GM23338 (cell line): Measurements from ENCODE around the gene MTHFS. TPM values are rescaled to one million over a fixed set of nuclear protein-coding genes. Genes with fewer than 3 reads are reported as not detected.

Source experiments
- ATAC-seq: fragments of 200-7000 bp; cut with Tn5 transposase; 3 replicates; pipeline ENCODE4 v1.9.1; 2020
- DNase-seq: peaks from one replicate; pipeline ENCODE4 v3.0.0-alpha.2; 2015; ENCODE audit warnings: low spot score
- H2AFZ ChIP-seq: fragments of 200-600 bp; sonication (generic); 2 replicates; pipeline ENCODE4 v1.8.0; 2016; ENCODE audit warnings: antibody characterized with exemption, mild to moderate bottlenecking, moderate library complexity
- H3F3A ChIP-seq: fragments of 200-600 bp; sonication (generic); replicated peaks from 2 replicates; pipeline ENCODE4 v1.8.0; 2017; ENCODE audit warnings: antibody characterized with exemption, mixed run types, low read depth
- H3K27ac ChIP-seq: fragments of 200-600 bp; sonication (generic); 2 replicates; pipeline ENCODE4 v1.6.1; 2016; ENCODE audit warnings: low read depth
- H3K27me3 ChIP-seq: fragments of 200-600 bp; sonication (generic); 2 replicates; pipeline ENCODE4 v1.8.0; 2016; ENCODE audit warnings: mild to moderate bottlenecking, mixed run types, moderate library complexity; ENCODE audit not compliant: insufficient read depth
- H3K36me3 ChIP-seq: fragments of 200-600 bp; sonication (generic); 2 replicates; pipeline ENCODE4 v1.8.0; 2016; ENCODE audit warnings: mild to moderate bottlenecking; ENCODE audit not compliant: insufficient read depth
- H3K4me1 ChIP-seq: fragments of 200-600 bp; sonication (generic); 2 replicates; pipeline ENCODE4 v1.8.0; 2016; ENCODE audit warnings: mild to moderate bottlenecking, moderate library complexity; ENCODE audit not compliant: insufficient read depth
- H3K4me2 ChIP-seq: fragments of 200-600 bp; sonication (generic); 2 replicates; pipeline ENCODE4 v1.7.1; 2017; ENCODE audit warnings: mixed run types
- H3K4me3 ChIP-seq: fragments of 200-600 bp; sonication (generic); 2 replicates; pipeline ENCODE4 v1.6.1; 2016; ENCODE audit warnings: mixed run types
- H3K79me2 ChIP-seq: fragments of 200-600 bp; sonication (generic); replicated peaks from 2 replicates; pipeline ENCODE4 v1.8.0; 2017; ENCODE audit warnings: mild to moderate bottlenecking; ENCODE audit not compliant: insufficient read depth
- H3K9me2 ChIP-seq: fragments of 200-600 bp; sonication (generic); 2 replicates; pipeline ENCODE4 v1.8.0; 2017; ENCODE audit not compliant: insufficient read depth
- H4K20me1 ChIP-seq: fragments of 200-600 bp; sonication (generic); replicated peaks from 2 replicates; pipeline ENCODE4 v1.8.0; 2017; ENCODE audit warnings: mild to moderate bottlenecking; ENCODE audit not compliant: insufficient read depth
- H3K27ac Mint-ChIP-seq: 2 replicates; pipeline ENCODE4 v1.8.0; 2020; ENCODE audit warnings: inconsistent platforms, mild to moderate bottlenecking, moderate library complexity, mixed read lengths
- H3K27me3 Mint-ChIP-seq: 3 replicates; pipeline ENCODE4 v1.8.0; 2022; ENCODE audit warnings: low read depth, mild to moderate bottlenecking, moderate library complexity, mixed read lengths, inconsistent platforms; ENCODE audit not compliant: insufficient read depth, poor library complexity
- H3K36me3 Mint-ChIP-seq: 3 replicates; pipeline ENCODE4 v1.8.0; 2021; ENCODE audit warnings: low read depth, mild to moderate bottlenecking, inconsistent platforms, moderate library complexity, mixed read lengths
- H3K4me1 Mint-ChIP-seq: 3 replicates; pipeline ENCODE4 v1.8.0; 2020; ENCODE audit warnings: mild to moderate bottlenecking, inconsistent platforms, mixed read lengths
- H3K4me3 Mint-ChIP-seq: 3 replicates; pipeline ENCODE4 v1.8.0; 2021; ENCODE audit warnings: moderate library complexity, mild to moderate bottlenecking, inconsistent platforms, mixed read lengths
- H3K9me3 Mint-ChIP-seq: 3 replicates; pipeline ENCODE4 v1.8.0; 2020; ENCODE audit warnings: moderate library complexity, mild to moderate bottlenecking, inconsistent platforms, mixed read lengths
- CREB1 ChIP-seq: fragments of 250-450 bp; sonication (Bioruptor Pico); IDR thresholded peaks from 2 replicates; pipeline ENCODE4 v1.5.0; 2020; ENCODE audit warnings: low read depth, mild to moderate bottlenecking, moderate library complexity
- CTCF ChIP-seq, 2 experiments: fragments of 200-600 bp in 1 of 2; sonication (generic) in 1 of 2; conservative IDR thresholded peaks; 2 replicates each; pipeline versions ENCODE4 v1.5.1 to v1.6.1; 2016 to 2017; ENCODE audit warnings: antibody characterized with exemption in 2 of 2, low read depth in 2 of 2, mild to moderate bottlenecking in 2 of 2, moderate library complexity in 1 of 2
- ETS1 ChIP-seq: IDR thresholded peaks from 2 replicates; pipeline ENCODE4 v1.6.1; 2016; ENCODE audit warnings: antibody characterized with exemption
- EZH2 ChIP-seq: fragments of 200-600 bp; sonication (generic); IDR thresholded peaks from one replicate; pipeline ENCODE4 v1.8.0; 2017; ENCODE audit warnings: antibody characterized with exemption, mild to moderate bottlenecking, low read depth; ENCODE audit not compliant: unreplicated experiment
- EZH2phosphoT487 ChIP-seq: fragments of 200-600 bp; sonication (generic); IDR thresholded peaks from one replicate; pipeline ENCODE4 v1.8.1; 2018; ENCODE audit warnings: antibody characterized with exemption; ENCODE audit not compliant: unreplicated experiment
- JUNB ChIP-seq: IDR thresholded peaks from one replicate; pipeline ENCODE4 v1.6.1; 2016; ENCODE audit warnings: antibody characterized with exemption; ENCODE audit not compliant: unreplicated experiment
- NANOG ChIP-seq: IDR thresholded peaks from 2 replicates; pipeline ENCODE4 v1.6.1; 2016; ENCODE audit warnings: antibody characterized with exemption, borderline replicate concordance
- POLR2AphosphoS5 ChIP-seq: IDR thresholded peaks from 2 replicates; pipeline ENCODE4 v1.6.1; 2016; ENCODE audit warnings: antibody characterized with exemption, low read depth
- REST ChIP-seq: IDR thresholded peaks from one replicate; pipeline ENCODE4 v1.6.1; 2018; ENCODE audit warnings: antibody characterized with exemption; ENCODE audit not compliant: unreplicated experiment
- STAT1 ChIP-seq: IDR thresholded peaks from one replicate; pipeline ENCODE4 v1.6.1; 2016; ENCODE audit warnings: antibody characterized with exemption; ENCODE audit not compliant: unreplicated experiment
- ZNF114 ChIP-seq: fragments of 250-450 bp; sonication (Bioruptor Pico); IDR thresholded peaks from 2 replicates; pipeline ENCODE4 v1.5.0; 2020; ENCODE audit warnings: mild to moderate bottlenecking, moderate library complexity
- ZNF331 ChIP-seq: fragments of 250-450 bp; sonication (Bioruptor Pico); IDR thresholded peaks from 2 replicates; pipeline ENCODE4 v1.5.0; 2020; ENCODE audit warnings: low read depth, mild to moderate bottlenecking, moderate library complexity
- ZNF462 ChIP-seq: fragments of 250-450 bp; sonication (Bioruptor Pico); IDR thresholded peaks from 2 replicates; pipeline ENCODE4 v1.5.0; 2020; ENCODE audit warnings: mild to moderate bottlenecking, moderate library complexity
- polyA plus RNA-seq: library from polyadenylated mRNA; unstranded; fragments of >200 nt; fragmentation: Nextera tagmentation; extraction: Ambion mirVana; gene quantifications from 2 replicates; pipeline ENCODE4 v1.2.1, GENCODE V29; 2016
- total RNA-seq: library from RNA; depleted of rRNA; stranded (reverse); fragments of >200 nt; shearing (Covaris generic); gene quantifications from 2 replicates; pipeline ENCODE4 v1.2.3, GENCODE V29; 2014

Gene MTHFS
- total and polyA plus RNA-seq, 2 experiments from 2014 or later, result 33.2 to 62.0 TPM

- TF ChIP-seq POLR2AphosphoS5, result no peak
- no peak for TF ChIP-seq ZNF462 (CRISPR knock-in tag)
- TF ChIP-seq JUNB, result no peak
- TF ChIP-seq ZNF114, result no peak
- no peak for TF ChIP-seq CREB1 (CRISPR knock-in tag)
- no peak for TF ChIP-seq STAT1
- TF ChIP-seq ZNF331 (CRISPR knock-in tag), result no peak
- TF ChIP-seq EZH2phosphoT487, result no peak
- no peak for TF ChIP-seq EZH2
- TF ChIP-seq NANOG, result no peak
- TF ChIP-seq ETS1, result no peak
- no peak for TF ChIP-seq REST
- no peak for TF ChIP-seq CTCF (conservative IDR thresholded peaks at IDR 0.05; ENCODE audit: low read depth in 2 of 2)
- H3K4me3 ChIP-seq, result no peak overlapping the region
- no peaks in the 10 kb centered on the region for H3K79me2 ChIP-seq
- H3K36me3 ChIP-seq, result peaks cover 4% of the 10 kb centered on the region; the same call in 1 of the 2 replicates
- DNase-seq (no peak), ATAC-seq (no peak)
- H3K4me2 ChIP-seq, result no peak overlapping the region
- no peak overlapping the region for H3K27ac ChIP-seq
- H3K36me3 Mint-ChIP-seq, result peaks cover 23% of the 10 kb centered on the region
- H2AFZ ChIP-seq, result no peak overlapping the region
- no peaks in the 10 kb centered on the region for H3K27me3 ChIP-seq
- H3K9me2 ChIP-seq, result no peaks in the 10 kb centered on the region; the same call in 1 of the 2 replicates
- peaks cover 23% of the 10 kb centered on the region for H3K9me3 Mint-ChIP-seq
- H3K4me3 Mint-ChIP-seq, result no peak overlapping the region
- no peak overlapping the region for H3K27ac Mint-ChIP-seq
- peaks cover 18% of the 10 kb centered on the region for H3K4me1 Mint-ChIP-seq
- no peaks in the 10 kb centered on the region for H4K20me1 ChIP-seq
- H3K4me1 ChIP-seq, result peaks cover 11% of the 10 kb centered on the region
- H3K27me3 Mint-ChIP-seq, result peaks cover 3% of the 10 kb centered on the region
- no peaks in the 10 kb centered on the region for H3F3A ChIP-seq
Measured at GRCh38 chr15:79820176-79820575, 76.6 kb downstream of the MTHFS start.
